ENCODE measurements around the gene KCNQ1. TPM values are rescaled to one million over a fixed set of nuclear protein-coding genes. Genes with fewer than 3 reads are reported as not detected.

KCNQ1 gene
- total and polyA plus RNA-seq, 4 donors: 15.4 to 41.7 (median 26.2) TPM

DNA sequence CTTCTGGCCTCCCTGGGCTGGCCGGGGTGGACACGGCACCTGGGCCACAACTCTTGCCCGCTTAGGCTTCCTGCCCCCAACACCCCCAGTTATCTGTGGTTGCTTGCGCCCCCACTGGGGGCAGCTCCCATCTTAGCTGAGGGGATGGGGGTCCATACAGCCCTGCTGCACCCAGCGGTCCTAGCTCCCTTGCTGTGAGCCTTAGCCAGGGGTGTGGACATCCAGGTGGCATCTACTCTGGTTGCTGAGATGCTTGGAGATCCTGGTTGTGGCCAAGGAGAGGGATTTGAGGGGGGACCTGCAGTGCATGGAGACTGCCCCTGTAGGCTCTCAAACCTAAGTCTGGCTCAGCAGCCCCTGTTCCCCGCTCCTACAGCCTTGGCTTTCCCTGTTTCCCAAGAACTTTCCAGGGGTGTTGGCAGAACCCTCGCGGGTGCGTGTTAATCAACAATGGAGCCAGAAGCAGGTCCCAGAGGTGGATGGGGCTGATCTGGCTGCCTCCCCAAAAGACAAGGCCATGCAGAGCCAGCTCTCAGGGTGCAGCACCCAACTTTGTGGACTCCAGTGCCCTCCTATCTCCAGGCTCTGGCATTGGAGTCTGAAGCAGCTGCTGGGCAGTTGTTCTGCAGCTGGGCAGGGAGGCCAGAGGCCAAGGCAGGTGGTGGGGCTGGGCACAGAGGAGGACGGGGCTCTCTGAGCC lies 3.3 kb downstream of the KCNQ1 start:
- DNase-seq (no peak), ATAC-seq (ENCODE audit: insufficient read depth, low FRiP score) (no peak)
- peak overlapping the region in 1 of 2 donors; percentile 76 for H3K27ac ChIP-seq (ENCODE audit: low read depth in 1 of 2, low read length in 1 of 2)
- no peak overlapping the region for H3K9ac ChIP-seq (ENCODE audit: insufficient read depth in 1 of 2, low read length in 2 of 2)
- WGBS, 2 donors: 74 to 78% methylated on average over 10 of the region's 10 CpGs
- no peak overlapping the region for H3K4me3 ChIP-seq
- H3K27me3 ChIP-seq (ENCODE audit: control insufficient read depth in 3 of 3, insufficient read depth in 3 of 3, low read length in 2 of 3): peaks cover 0 to 17% (median 7%) of the 10 kb centered on the region in 3 donors
- no peaks in the 10 kb centered on the region for H3K36me3 ChIP-seq (ENCODE audit: control insufficient read depth in 4 of 4, insufficient read depth in 4 of 4, low read length in 4 of 4)
- no peaks in the 10 kb centered on the region for H3K9me3 ChIP-seq (ENCODE audit: control insufficient read depth in 4 of 4, insufficient read depth in 3 of 4, low read length in 3 of 4)
- TF ChIP-seq, protein P1, sequence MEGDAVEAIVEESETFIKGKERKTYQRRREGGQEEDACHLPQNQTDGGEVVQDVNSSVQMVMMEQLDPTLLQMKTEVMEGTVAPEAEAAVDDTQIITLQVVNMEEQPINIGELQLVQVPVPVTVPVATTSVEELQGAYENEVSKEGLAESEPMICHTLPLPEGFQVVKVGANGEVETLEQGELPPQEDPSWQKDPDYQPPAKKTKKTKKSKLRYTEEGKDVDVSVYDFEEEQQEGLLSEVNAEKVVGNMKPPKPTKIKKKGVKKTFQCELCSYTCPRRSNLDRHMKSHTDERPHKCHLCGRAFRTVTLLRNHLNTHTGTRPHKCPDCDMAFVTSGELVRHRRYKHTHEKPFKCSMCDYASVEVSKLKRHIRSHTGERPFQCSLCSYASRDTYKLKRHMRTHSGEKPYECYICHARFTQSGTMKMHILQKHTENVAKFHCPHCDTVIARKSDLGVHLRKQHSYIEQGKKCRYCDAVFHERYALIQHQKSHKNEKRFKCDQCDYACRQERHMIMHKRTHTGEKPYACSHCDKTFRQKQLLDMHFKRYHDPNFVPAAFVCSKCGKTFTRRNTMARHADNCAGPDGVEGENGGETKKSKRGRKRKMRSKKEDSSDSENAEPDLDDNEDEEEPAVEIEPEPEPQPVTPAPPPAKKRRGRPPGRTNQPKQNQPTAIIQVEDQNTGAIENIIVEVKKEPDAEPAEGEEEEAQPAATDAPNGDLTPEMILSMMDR (IDR thresholded peaks at IDR 0.05; ENCODE audit: control extremely low read depth, extremely low read depth): no peak
- H3K4me1 ChIP-seq (ENCODE audit: control insufficient read depth in 5 of 5, insufficient read depth in 5 of 5, low read length in 5 of 5): peaks cover 0 to 29% (median 12%) of the 10 kb centered on the region in 5 donors

DNA sequence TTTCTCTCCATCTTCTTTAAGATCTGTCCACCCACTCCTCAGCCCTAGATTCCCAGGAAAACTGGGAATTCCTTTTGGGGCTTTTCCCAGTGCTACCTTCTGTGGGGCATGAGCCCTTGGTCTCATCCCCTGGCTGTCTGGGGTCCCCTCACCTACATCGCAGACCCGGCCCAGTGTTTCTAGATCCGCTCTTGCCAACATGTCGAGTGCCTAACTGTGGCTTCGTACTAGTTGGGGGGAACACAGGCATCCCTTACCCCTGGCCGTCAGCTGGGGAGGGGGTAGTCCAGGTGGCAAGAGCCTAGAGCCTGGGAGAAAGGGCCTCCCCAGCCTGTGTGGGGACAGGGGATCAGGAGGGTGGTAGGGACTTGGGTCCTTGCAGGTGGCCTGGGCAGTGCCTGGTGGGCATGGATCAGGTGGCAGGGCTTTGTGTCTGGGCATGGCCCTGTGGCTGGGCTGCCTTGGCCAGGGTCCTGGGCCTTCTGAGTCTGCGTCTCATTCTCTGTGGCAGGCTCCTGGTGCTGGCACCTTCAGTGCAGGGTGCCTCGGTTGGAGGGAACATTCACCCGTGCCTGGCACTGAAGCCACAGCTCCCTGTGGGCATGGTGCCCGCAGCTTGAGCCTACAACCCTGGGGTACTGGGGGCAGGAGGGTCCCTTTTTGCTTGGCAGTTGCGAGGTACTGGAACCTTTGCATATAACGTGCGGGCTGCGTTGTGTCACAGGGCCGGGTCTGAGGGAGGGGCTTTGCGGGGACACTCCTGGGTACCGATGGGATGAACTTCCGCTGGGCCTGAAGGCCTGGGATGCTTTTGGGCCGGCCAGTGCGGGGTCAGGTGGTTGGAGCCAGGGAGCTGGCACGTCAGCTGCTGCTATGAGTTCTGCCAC lies 4.1 kb downstream of the KCNQ1 start:
- DNase-seq: no peak
- no peak for ATAC-seq (ENCODE audit: insufficient read depth, low FRiP score)
- H3K27ac ChIP-seq (ENCODE audit: low read depth in 1 of 2, low read length in 1 of 2): no peak overlapping the region

DNA sequence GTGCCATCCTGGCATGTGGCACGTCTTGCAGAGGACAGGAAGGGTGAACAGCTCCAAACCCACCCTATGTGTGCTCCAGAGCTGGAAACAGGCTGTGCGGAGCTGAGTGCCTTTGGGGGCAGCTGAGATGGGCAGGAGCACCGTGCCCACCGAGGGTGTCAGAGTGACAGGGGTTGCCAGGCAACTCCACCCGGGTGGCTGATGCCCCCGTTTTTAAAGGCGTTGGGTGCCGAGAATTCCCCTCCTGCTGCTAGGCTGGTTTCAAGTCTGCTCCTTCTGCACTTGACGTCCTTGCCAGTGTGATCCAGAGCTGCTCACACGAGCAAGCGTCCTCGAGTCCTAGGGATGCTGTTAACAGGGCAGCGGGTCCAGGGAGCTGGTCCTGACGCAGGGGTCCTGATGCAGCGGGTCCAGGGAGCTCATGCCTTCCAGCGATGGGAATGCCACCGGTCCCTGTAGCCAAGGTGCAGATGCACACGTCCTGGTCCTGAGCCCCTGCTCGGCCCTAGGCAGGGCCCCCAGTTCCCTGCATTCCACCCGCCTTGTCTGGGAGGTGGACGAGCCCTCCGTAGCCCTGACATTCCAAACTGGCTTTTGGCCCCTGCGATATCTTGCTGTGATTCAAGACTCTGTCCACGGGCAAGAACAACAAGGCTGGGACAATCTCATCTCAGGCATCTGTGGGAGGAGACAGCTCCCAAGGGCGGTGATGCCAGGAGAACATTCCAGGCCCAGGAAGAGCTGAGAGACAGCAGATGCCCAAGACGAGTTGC lies 4.9 kb downstream of the KCNQ1 start:
- H3K27me3 ChIP-seq (ENCODE audit: control insufficient read depth in 3 of 3, insufficient read depth in 3 of 3, low read length in 2 of 3): peaks cover 0 to 8% (median 0%) of the 10 kb centered on the region in 3 donors
- no peaks in the 10 kb centered on the region for H3K9me3 ChIP-seq (ENCODE audit: control insufficient read depth in 4 of 4, insufficient read depth in 3 of 4, low read length in 3 of 4)
- peaks cover 0 to 27% (median 9%) of the 10 kb centered on the region in 5 donors for H3K4me1 ChIP-seq (ENCODE audit: control insufficient read depth in 5 of 5, insufficient read depth in 5 of 5, low read length in 5 of 5)
- WGBS, 2 donors: 91 to 94% methylated on average over 26 of the region's 26 CpGs
- no peak overlapping the region for H3K4me3 ChIP-seq
- no peak for DNase-seq
- H3K9ac ChIP-seq (ENCODE audit: insufficient read depth in 1 of 2, low read length in 2 of 2): no peak overlapping the region
- no peak overlapping the region for H3K27ac ChIP-seq (ENCODE audit: low read depth in 1 of 2, low read length in 1 of 2)
- TF ChIP-seq, protein P1 (IDR thresholded peaks at IDR 0.05; ENCODE audit: control extremely low read depth, extremely low read depth): no peak
- no peaks in the 10 kb centered on the region for H3K36me3 ChIP-seq (ENCODE audit: control insufficient read depth in 4 of 4, insufficient read depth in 4 of 4, low read length in 4 of 4)
- no peak for ATAC-seq (ENCODE audit: insufficient read depth, low FRiP score)

More for the DNA sequence above, 4.1 kb downstream of the KCNQ1 start:
- no peaks in the 10 kb centered on the region for H3K9me3 ChIP-seq (ENCODE audit: control insufficient read depth in 4 of 4, insufficient read depth in 3 of 4, low read length in 3 of 4)
- H3K27me3 ChIP-seq (ENCODE audit: control insufficient read depth in 3 of 3, insufficient read depth in 3 of 3, low read length in 2 of 3): peaks cover 0 to 9% (median 0%) of the 10 kb centered on the region in 3 donors
- H3K4me3 ChIP-seq: no peak overlapping the region
- TF ChIP-seq, protein P1 (IDR thresholded peaks at IDR 0.05; ENCODE audit: control extremely low read depth, extremely low read depth): no peak
- peaks cover 0 to 29% (median 9%) of the 10 kb centered on the region in 5 donors for H3K4me1 ChIP-seq (ENCODE audit: control insufficient read depth in 5 of 5, insufficient read depth in 5 of 5, low read length in 5 of 5)
- H3K9ac ChIP-seq (ENCODE audit: insufficient read depth in 1 of 2, low read length in 2 of 2): no peak overlapping the region
- H3K36me3 ChIP-seq (ENCODE audit: control insufficient read depth in 4 of 4, insufficient read depth in 4 of 4, low read length in 4 of 4): no peaks in the 10 kb centered on the region
- WGBS, 2 donors: 96% methylated on average over 21 of the region's 21 CpGs
